ENCODE results near the gene MPL.

The MPL gene

DNA sequence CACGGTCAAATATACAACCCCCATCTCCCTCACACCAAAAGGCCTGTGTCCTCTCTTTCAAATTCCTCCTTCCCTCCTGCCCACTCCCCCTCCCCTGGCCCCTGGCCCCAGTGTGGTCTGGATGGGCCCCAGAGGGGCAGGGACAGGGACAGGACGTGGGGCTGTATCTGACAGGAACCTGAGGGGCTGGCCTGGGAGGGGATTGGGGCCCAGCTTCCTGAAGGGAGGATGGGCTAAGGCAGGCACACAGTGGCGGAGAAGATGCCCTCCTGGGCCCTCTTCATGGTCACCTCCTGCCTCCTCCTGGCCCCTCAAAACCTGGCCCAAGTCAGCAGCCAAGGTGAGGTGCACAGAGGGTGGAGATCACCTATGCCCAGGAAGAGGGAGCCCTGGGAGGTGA, at the start of gene MPL:
MPL (plus strand) TSS at position 231 of the 400 bp plus-strand sequence; CDS start at position 262, 31 bp downstream.
- DNase-seq (ENCODE audit: low read depth): peak; percentile 89

DNA sequence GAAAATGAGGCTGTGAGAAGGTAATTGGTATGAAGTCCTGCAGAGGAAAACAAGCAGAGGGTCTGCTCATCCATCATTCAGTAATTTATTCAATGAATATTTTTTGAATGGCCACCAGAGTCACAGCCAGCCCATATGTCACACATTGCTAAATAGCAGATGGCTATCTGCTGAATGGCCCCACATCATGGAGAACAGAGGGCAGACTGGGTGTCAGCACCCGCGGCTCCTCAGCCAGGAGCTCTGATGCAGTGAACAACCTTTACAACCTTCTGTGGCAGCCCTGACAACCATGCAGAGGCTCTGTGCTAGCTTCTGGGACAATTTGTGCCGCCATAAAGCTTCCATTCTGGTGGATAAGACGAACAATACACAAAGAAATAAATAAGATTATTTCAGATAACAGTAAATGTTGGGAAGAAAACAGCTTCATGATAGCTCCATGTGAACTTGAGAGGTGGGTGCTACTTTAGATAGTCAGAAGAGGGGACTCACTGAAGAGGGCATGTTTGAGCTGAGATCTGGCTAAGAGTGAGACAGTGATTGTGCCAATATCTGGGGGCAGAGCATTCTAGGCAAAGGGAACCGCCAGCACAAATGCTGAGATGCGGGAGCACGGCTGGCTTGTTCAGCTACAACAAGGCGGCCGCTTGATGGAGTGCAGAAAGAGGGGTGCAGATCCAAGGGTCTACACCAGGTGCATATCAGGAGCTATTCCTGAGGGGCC, 49.4 kb upstream of the MPL start:
- no peak for DNase-seq (ENCODE audit: low read depth)

DNA sequence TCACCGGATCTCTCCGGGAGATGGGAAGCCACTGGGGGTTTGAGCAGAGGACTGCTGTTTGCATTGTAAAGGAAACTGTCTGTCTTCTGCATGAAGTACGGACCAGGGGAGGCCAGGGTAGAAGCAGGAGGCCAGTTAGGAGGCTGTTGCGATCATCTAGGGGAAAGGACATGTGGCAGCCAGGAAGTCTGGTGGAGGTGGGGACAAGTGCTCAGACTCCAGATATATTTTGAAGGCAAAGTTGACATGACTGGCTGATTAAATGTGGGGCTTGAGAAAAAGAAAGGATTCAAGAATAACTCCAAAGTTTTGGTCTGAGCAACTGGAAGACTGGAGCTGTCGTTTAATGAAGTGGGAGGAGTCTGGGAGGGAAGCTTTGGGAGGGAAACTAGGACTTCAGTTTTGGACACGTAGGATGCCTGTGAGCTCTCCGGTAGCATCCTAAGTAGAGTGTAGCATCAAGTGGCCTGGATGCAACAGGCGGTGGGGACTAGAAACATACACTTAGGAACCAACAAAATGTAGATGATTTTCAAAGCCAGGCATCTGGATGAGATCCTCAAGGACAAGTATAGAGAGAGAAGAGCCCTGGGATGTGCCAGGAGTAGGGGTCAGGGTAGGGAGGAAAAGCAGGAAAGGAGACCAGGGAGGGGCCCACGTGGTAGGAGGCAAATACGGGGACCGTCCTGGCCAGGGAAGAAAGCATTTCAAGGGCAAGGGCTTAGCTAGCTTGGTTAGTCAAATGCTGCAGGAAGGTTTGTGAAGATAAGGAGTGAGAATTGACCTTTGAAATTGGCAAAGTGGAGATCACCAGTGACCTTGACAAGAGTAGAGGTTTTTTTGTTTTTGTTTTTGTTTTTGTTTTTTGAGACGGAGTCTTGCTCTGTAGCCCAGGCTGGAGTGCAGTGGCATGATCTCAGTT, 48.6 kb upstream of the MPL start:
- no peak for DNase-seq (ENCODE audit: low read depth)

DNA sequence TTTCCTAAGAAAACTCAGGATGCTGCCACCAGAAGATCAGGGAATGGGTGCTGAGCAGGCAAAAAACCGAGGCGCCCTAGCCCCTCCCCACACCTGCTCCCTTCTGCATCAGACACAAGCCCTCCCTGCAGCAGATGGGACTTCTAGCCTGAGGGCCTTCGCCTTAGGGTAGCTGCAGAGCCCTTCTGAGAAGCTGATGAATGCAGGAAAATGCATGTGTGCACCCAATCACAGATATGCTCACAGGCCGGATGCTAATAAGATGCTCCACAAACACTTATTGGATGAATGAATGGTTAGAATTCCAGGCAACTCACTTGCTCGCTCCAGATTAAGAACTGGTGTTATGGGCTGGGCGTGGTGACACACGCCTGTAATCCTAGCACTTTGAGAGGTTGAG, 45.4 kb upstream of the MPL start:
- DNase-seq (ENCODE audit: low read depth): no peak

DNA sequence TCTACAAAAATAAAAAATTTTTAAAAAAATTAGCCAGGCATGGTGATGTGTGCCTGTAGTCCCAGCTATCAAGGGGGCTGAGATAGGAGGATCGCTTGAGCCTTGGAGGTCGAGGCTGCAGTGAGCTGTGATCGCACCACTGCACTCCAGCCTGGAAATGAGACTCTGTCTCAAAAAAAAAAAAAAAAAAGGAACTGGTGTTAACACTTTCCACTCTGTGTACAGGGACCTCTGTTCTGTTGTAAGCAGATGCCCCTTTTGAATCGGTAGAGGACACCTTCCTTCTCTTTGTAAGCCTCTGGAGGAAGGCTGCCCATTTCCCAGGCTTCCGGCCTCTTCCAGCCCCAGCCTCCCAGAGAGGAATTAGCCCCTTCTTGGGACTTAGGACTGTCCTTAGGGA, 44.9 kb upstream of the MPL start:
- no peak for DNase-seq (ENCODE audit: low read depth)

DNA sequence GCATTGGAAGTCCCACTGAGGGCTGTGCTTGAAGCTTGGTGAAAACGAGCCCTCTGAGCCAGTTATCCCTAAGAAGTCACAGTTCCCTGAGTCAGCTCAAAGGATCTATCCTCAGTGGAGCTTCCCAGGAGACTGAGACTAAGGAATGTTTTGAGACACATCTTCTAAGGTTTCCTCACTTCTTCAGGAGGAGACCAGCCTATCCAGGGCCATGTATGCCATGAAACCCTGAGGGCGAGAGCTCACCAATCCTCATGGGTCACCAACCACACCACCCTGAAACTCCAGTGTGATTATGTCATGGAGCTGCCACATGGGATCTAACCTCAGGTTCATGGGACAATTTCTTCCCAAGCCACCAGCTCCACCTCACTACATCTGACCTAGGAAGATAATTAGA, 44.4 kb upstream of the MPL start:
- no peak for DNase-seq (ENCODE audit: low read depth)

DNA sequence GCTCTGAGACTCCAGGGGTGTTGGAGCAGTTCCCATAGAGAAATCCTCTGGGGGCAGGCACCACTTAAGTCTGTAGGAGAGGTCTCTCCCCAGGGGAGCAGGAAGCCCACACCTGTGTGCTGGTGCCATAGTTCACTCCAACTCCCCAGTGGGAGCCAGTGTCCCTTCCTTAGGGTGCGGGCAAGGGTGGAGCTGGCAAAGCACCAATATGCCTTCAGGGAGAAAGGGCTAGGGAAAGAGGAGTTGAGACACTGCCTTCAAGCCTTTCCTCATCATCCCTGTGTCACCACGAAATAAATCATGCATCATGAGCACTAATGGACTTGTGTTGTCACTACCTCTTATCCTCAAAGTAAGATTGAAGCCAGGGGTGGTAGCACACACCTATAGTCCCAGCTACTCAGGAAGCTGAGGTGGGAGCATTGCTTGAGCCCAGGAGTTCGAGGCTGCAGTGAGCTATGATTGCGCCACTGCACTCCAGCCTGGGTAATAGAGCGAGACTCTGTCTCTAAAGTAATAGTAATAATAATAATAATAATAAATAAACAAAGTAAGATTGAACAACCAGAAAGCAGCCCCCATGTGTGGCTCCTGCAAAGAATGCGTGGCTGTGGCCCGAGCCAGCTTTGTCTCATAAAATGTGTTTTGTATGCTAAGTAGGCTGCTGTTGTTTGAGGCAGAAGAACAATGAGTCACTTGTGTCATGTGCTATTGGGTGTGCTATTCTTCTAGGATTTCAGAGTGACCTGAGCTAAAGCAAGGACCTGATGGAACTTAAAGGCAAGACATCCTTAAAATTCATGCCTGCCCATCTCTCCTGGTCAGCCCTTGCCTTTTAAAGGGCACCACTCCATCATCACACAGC, 43.5 kb upstream of the MPL start:
- DNase-seq (ENCODE audit: low read depth): no peak

DNA sequence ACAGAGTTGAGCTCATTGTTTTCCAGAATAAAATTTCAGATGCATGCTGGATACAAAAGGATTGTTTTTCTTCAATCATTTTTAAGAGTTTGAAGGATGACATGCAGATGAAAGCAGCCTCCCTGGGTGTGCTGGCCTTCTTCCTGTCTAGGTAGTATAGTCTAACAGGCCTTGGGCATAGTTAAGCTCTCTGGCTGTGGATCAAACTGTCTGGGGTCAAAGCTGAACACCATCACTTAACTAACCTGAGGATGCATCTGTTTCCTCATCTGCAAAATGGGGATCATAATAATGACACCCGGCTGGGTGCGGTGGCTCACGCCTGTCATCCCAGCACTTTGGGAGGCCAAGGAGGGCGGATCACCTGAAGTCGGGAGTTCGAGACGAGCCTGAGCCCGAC, 42.9 kb upstream of the MPL start:
- DNase-seq (ENCODE audit: low read depth): no peak

DNA sequence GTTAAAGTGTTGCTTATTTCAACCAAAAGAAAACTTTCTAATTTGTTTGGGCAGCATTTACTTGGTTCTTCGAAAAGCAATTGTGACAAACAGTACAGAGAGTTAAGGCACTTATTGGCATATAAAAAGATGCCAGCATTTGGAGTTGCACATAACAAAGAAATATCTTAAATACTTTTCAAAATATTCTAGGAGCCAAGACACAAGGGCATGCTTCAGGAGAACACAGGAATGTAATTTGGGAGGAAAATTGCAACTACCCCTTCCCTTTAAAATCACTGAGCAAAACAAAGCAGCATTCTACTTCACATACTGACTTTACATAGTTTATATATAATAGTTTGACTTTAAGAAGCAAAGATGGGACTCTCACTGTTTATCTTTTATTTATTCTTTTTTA, 41.4 kb upstream of the MPL start:
- DNase-seq (ENCODE audit: low read depth): no peak

DNA sequence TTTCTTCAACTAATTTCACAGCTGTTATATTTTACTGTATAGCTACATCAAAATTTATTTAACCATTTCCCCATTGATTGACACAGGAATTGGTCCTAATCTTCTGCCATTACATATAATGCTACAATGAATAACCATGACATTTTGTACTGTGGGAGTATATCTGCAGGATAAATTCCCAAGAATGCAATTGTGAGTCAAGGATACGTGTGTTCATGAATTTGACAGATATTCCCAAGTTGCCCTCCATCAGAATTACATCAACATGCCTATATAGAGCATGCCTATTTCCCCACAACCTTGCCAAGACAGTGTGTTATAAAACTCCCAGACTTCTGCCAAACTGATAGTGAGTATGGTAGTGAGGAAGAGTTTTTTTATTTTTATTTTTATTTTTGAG, 39.6 kb upstream of the MPL start:
- no peak for DNase-seq (ENCODE audit: low read depth)

DNA sequence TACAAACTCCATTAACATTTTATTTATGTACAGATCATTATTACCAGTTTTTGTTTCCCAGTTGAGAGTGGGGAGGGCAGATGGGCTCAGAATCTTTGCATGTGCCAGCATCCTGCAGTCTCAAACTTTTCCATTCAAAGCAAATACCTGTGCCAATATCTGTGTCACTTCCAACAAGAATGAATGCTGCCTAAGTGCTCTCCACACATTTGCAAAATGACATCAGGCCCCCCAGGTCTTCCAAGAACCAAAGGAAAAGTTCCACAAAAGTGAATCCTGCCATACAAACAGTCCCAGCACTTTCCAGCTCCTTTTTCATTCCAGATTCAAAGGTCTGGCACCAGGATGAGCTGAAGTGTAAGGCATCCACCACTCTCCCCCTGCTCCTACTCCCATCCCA, 38.5 kb upstream of the MPL start:
- no peak for DNase-seq (ENCODE audit: low read depth)

DNA sequence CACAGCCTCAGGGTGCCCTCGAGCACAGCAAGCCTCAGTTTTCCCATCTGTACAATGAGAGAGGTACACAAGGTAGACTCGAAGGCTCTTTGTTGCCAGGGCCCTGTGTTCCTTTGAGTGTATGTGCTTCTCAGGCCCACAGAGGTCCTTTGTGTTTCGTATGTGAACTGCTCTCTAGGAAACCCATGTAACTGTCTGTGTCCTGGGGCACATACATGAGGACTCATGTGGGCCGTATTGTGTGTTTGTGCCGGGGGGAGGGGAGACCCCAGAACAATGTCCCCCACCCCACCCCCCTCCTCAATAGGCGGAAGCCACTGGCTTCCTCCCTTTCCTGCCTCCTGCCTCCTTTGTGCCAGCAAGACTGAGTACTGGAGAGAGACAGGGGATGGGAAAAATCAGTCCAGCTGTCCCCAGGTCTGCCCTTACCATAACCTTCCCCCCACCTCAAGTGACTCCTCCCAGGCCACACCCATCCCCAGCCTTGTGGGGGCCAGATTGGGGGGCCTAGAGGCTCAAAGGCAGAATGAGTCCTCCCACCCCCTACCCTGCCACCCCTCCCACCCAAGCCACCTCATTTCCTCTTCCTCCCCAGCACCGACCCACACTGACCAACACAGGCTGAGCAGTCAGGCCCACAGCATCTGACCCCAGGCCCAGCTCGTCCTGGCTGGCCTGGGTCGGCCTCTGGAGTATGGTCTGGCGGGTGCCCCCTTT, 37.1 kb upstream of the MPL start, which contains the start of gene TIE1:
TIE1 (plus strand) TSS at position 605 of the 717 bp plus-strand sequence; CDS start at position 695, 90 bp downstream.
- DNase-seq (ENCODE audit: low read depth): peak; percentile 75

DNA sequence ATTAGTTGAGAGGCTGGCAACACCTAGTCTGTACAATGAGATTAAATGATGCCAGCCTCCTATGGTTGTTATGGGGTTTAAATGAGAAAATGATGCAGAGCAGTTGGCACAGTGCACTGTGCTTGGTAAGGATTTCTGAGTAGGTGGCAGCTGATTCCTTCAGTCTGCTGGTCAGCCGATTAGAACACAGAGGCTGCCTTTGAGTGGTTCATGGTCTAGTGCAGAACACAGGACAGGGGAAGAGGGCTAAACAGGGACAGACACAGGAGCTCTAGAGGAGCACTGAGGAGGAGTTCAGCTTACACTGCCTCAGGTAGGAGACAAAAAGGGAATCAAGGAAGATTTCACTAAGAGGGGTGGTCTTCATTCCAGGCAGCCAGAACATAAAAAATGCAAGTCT, 35.4 kb upstream of the MPL start:
- no peak for DNase-seq (ENCODE audit: low read depth)

DNA sequence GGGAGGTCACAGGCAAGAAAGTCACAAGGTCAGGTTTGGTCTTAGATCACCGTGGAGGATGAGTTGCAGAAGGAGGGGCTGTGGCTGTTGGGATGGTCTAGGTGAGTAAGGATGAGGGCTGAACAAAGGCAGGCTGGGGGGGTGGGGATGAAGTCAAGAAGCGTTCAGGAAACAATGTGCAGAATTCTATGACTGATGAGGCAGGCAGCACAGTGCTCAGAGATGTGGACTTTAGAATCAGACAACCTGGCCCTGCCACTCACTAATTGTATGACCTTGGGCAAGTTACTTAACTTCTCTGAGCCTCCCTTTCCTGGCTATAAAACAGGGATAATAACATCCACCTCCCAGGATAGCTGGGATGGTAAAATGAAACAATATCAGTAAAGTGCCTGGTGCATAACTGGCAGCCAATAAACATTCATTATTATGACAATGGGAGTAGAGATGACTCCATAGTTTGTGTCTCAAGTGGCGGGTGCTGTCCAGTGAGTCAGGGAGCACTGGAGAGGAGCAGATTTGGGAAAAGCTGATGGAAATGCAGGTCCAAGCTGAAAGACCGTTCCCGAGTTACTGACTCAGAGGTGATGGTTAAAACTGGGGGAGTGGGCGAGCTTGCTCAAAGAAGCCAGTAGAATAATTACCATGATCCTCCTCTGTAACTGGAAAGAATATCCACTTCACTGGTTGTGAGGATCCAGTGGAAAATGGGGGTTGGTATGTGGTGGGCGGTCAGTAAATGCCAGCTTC, 34.7 kb upstream of the MPL start:
- DNase-seq (ENCODE audit: low read depth): no peak

DNA sequence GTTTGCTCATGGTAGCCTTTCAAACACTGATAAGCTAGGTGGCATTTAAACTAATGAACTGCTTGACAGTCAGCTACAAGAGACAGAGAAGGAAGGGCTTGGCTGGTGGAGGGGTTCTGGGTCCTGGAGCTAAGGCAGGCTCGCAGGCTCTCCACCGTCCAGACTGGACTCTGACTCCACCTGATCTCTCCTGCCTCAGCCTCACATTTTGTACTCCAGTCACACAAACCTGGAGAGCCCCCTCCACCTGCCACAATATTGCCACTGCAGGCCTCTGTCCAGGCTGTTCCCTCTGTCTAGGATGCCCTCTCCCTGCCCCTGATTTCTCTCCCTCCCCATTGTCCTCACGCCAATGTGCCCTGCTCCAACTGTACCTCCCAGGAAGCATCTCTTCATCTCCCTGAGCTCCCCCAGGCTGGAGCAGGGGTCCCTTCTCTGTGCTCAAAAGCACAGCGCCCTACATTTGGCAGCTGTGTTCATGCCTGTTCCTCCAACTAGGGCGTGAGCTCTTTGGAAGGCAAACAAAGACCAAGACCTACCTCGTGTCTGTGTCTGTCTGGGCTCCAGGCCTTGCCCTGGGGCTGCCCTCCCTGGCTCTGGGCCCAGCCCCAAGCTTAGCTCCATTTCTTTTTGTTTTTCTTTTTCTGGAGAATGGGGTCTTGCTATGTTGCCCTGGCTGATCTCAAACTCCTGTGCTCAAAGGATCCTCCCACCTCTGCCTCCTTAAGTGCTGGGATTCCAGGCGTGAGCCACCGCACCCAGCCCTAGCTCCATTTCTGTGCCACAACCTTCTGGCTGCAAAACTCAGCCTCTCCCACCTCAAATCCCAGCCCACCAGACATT, 33.9 kb upstream of the MPL start:
- DNase-seq (ENCODE audit: low read depth): no peak

DNA sequence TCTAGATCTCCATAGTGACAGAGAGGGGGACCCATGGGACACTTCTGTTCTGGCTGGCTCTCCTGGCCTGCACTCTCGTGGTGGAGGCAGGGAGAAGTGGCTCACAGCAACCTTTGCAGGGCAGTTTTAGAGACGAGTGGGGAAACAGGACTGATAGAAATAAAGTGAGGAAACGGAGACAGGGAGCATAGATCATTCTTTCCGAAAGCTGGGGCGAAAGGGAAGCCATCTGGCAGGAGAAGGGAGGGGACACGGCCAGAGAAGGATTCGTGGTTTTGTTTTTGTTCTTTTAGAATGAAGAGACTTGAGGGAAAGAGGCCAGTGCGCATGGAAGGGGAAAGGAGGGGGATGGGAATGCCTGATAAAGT, 33.3 kb upstream of the MPL start:
- no peak for DNase-seq (ENCODE audit: low read depth)

DNA sequence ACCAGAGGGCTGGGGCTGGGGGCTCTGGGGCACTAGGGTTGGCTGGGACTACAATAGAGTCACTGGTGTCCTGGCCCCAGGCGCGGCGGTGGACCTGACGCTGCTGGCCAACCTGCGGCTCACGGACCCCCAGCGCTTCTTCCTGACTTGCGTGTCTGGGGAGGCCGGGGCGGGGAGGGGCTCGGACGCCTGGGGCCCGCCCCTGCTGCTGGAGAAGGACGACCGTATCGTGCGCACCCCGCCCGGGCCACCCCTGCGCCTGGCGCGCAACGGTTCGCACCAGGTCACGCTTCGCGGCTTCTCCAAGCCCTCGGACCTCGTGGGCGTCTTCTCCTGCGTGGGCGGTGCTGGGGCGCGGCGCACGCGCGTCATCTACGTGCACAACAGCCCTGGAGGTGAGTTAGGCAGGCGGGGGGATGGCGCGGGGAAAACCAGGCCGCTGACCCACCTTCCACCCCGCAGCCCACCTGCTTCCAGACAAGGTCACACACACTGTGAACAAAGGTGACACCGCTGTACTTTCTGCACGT, 32.8 kb upstream of the MPL start:
- no peak for DNase-seq (ENCODE audit: low read depth)

DNA sequence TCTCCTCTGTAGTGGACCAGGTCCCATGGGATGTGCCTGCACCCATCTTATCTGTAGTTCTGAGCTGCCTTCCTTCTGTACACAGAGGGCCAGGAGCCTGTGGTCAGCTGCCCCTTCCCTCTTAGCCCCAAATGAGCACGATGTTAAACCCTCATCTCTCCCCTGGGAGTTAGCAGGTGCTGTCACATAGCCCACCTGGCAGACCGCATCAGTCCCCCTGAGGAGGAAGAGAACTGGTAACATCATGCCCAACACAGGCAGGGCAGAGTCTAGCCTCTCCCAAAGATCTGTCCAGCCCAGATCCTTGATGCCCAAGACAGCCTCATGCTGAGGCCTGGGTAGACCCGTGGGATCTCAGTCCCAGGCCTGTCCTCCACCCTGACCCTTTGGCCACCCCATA, 32.2 kb upstream of the MPL start:
- DNase-seq (ENCODE audit: low read depth): no peak

DNA sequence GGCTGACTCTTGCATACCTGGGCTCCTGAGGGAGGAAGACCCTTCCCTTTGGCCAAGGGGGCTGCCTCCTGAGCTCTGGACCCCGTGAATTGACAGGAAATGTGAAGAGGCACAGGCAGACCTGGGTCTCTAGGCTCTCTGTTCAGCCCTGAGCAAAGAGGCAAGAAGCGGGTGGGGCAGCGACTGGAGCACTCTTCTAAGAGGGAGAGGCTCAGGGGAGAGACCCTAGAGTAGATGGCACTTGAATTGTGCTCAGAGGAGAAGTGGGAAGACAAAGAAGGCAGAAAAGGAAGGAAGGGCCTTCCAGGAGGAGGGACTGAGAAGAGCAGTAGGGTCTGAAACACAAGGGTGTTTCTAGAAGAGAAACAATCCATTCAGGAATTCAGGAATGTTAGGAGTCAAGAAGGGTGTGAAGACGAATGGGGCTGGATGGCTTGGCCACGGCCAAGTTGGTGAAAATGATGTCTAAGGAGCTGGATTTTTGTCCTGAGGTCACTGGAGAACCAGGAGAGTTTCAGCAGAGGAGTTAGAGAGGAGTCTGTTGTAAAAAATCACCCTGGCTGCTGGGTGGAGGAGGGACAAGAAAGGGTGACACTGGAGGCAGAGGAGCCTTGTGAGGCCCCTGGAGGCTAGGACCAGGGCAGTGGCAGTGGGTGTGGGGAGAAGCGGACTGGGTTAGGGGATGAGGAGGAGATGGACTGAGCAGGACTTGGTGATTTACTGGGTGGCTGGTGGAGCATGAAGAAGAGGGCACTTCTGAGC, 31.5 kb upstream of the MPL start:
- no peak for DNase-seq (ENCODE audit: low read depth)
